DND-41 (cell line): Measurements from ENCODE around the gene KRT77.

Source experiments
- EZH2 ChIP-seq: IDR thresholded peaks from 3 replicates; pipeline ENCODE4 v1.6.1; 2012; ENCODE audit warnings: borderline replicate concordance, low read depth, mild to moderate bottlenecking, moderate library complexity, low read length, inconsistent platforms; ENCODE audit not compliant: severe bottlenecking
- TF ChIP-seq, protein P1 (sequence below): IDR thresholded peaks from 2 replicates; pipeline ENCODE4 v1.5.1; 2012; ENCODE audit warnings: borderline replicate concordance, low read length, moderate library complexity, mild to moderate bottlenecking; ENCODE audit not compliant: poor library complexity, severe bottlenecking; ENCODE audit errors: extremely low read depth

DNA sequence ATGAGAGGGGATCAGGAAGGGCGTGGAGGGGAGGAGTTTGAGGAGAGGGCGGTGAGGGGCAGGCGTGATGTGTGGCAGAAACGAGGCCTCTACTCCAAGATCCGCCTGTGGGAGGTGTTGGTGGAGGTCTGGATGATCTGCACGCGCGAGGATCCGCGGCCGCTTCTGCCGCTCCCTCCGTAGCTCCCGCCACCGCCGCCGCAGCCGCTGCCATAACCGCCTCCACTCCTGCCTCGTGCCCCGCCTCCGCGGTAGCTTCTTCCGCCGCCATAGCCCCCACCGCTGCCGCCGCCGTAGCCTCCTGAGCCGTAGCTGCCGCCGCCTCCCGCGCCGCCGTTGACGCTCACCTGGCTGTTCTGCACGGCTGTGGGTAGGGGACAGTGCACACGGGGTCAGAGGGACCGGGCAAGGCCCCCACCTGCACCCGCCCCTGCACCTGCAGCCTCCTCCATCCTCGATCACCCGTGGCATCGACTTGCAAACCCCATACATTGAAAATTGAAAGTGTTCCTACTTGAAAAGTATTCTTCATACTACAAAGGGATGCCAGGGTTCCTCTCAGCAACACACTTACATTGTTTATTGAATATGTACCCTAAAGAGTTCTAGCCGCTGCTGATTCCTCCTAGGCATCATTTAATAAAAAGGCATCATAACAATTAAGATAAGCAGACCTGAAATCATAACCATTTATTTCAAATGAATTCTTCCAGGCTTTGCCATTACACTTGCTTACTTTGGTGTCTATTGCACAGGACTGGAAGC is 12.1 kb downstream of the KRT77 start:
- TF ChIP-seq, protein P1, sequence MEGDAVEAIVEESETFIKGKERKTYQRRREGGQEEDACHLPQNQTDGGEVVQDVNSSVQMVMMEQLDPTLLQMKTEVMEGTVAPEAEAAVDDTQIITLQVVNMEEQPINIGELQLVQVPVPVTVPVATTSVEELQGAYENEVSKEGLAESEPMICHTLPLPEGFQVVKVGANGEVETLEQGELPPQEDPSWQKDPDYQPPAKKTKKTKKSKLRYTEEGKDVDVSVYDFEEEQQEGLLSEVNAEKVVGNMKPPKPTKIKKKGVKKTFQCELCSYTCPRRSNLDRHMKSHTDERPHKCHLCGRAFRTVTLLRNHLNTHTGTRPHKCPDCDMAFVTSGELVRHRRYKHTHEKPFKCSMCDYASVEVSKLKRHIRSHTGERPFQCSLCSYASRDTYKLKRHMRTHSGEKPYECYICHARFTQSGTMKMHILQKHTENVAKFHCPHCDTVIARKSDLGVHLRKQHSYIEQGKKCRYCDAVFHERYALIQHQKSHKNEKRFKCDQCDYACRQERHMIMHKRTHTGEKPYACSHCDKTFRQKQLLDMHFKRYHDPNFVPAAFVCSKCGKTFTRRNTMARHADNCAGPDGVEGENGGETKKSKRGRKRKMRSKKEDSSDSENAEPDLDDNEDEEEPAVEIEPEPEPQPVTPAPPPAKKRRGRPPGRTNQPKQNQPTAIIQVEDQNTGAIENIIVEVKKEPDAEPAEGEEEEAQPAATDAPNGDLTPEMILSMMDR, result no peak
- no peak for TF ChIP-seq EZH2
